GM04503 (cell line): Measurements from ENCODE around the gene GRK5.

Experiments
- DNase-seq: peaks from one replicate; pipeline ENCODE4 v3.0.0-alpha.2; 2012; ENCODE audit warnings: low read depth

GRK5 gene

DNA sequence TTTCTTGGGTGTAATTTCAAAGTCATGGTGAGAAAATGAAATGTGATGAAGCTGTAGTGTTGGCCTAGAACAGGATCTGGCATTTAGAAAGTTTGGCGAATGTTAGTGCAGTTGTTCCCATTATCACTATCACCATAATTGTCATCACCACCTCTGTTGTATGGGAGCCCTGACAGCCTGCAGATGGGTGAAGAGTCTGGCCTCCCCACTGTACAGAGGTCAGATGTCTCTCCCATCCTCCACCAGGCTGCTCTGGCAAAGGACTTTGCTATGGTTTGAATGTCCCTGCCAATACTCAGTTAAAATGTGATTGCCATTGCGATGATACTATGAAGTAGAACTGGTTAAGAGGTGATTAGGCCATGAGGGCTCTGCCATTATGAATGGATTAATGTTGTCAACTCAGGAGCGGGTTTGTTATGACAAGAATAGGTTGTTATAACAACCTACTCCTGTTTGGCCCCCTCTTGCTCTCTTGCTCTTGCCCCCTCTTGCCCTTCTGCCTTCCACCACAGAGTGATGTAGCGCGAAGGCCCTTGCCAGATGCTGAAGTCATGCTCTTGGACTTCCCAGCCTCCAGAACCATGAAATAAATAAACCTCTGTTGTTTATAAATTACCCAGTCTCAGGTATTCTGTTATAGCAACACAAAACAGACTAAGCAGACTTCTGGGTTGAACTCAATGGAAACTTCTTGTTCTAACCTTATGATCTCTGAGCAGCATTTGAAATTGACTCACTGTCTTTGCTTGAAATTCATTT lies 90.0 kb downstream of the GRK5 start:
- DNase-seq = no peak

DNA sequence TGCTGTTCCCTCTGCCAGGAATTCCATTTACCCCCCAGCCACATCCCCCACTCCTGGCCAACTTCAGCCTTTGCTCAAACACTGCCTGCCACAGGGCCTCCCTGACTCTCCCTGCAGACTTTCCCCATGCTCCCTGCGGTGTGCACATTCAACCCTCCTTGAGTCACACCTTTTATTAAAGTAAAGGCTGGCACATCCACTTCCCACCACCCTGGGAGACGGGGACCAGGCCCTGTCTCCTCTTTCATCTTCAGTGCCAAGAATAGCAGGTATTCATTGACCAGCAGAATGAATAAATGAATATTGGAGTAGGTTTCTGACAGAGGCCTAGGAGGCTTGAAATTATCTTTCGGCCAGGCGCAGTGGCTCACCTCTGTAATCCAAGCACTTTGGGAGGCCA lies 91.4 kb downstream of the GRK5 start:
- no peak for DNase-seq

DNA sequence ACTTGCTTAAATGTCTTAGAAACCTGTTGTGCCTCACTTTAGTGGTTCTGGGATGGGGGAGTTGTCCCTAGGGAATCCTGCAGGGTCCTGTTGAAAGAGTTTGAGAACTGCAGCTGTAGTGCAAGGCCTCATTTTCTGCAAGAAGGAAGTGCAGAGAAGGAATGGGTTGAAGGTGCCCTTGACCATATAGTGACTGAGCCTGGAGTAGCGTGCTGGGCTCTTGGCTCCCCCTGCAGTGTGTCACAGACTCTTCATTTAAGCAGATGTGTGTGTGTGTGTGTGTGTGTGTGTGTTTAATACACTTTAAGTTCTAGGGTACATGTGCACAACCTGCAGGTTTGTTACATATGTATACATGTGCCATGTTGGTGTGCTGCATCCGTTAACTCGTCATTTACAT lies 92.2 kb downstream of the GRK5 start:
- no peak for DNase-seq

DNA sequence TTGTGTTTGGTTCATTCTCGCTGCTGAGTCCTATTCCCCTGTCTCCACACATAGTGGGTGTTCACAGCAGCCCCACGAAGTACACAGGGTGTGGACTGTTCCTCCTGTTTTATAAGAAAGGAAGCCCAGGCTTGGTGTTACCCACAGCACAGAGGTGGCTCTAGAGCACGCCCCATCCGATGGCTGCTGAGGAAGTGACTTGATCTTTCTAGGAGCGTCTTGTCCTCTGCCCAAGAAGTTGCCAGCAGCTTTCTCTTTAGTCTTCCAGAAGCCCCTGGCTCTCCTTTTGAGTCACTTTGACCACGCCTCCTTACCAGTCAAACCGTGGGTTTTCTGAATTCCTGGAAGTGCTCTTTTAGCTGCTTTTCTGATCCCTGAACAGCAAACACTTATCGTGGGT lies 94.0 kb downstream of the GRK5 start:
- DNase-seq = no peak

DNA sequence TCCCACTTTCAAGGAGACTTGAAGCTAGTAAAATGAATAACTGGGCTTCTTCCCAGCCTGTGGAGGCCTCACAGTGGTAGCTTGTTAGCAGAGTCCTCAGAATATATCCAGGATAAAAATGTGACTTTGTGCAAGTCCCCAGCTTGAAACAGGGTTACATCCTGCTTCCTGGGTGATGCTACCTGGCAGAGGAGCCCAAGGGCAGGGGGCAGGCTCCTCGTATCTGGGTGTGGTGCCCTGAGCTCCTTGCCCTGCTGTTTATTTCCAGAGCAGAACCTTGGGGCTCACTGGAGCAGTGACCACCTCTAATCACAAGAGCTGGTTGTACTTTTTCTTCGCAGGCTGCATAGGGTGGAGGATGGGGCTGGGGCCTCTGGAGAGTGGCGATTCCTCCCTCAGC lies 94.8 kb downstream of the GRK5 start:
- no peak for DNase-seq

DNA sequence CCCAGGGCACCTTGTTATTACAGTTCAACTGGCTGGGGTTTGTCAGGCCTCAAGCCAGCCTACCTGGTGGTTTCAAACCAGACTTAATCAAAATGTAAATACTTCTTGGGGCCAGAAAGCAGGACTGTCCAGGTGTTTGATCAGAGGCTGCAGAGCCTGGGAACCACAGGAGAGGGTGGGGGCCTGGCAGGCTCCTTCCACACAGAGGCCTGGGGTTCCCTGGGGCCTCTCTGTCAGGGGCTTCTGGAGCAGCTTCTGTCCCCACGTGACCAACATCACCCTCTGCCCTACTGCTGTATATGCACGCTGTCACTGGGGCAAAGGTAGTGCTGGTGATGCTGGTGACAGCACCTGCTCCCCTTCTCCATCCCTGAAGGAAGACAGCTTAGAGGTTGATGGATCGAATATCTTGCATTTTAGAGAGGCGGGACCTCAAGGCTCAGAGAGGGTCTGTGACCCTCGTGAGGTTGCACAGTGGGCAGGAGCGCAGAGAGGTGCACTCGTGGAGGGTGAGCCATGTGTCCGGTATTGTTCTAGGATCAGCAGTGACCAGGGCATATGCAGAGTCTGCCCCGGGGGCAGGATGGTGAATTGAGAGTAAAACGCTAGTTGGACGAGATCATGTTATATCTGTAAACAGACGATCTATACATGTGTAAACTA lies 95.4 kb downstream of the GRK5 start:
- DNase-seq = no peak

DNA sequence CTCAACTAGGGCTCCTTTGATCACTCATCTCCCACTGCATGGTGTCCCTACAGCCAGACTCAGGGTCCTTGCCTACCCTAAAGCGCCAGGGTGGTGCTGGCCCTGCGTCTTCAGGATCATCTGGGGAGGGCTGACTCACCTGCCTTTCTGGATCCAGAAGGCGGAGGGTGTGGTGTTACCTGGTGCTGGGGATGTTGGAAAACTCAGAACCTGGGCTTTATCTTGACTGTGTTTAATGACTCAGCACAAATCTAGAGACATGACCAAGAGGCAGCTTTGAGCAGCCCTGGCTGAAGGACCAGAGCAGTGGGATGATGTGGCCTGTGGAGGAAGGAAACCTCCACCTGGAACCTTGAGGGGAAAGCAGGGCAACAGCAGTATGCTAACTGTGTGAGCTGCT lies 96.5 kb downstream of the GRK5 start:
- DNase-seq = no peak

DNA sequence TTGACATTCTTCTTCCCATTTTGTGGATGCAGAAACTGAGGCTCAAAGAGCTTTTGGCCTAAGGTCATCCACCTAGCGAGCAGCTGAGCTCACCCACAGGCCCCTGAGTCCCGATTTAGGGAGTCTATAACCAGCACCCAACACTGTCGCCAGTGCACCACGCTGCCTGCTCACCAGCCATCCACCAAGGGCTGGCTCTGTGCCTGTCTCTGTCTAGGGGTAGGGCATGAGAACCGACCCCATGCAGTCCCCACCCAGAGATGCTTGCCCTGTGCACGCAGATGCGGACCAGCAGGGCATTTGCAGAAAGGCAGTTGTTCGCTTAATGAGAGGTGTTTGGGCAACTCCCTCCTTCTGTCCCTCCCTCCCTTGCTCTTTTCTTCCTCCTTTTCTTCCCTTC lies 97.2 kb downstream of the GRK5 start:
- DNase-seq = no peak

DNA sequence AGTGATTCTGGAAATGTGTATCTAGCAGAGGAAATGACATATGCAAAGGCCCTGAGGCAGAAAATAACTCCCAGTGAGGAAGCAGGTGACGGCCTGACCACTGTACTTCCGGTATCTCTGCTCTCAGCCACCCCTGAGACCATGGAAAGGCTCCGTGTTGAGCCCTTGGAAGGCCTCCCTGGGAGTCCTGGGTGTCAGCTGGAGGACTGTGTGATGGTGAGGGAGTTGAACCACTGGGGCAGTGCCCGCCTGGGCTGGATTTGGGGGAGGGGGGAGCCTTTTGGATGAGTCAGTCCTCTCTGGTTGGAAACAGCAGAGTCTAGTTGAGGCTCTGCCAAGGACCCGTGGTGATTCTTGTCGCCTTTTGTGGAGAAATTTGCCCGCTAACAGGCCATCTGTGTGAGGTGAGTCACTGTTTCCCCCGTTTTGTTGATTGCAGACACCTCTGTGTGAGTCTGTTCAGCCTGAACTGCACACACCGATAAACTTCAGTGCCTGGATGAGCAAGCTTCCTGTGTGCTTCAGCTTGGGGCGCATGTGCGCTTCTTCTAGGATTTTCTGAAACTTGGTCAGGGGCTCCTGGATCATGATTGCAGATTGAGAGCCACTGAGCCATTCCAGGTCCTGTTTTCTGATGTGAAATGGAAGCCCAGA lies 98.6 kb downstream of the GRK5 start:
- DNase-seq = peak; percentile 97

DNA sequence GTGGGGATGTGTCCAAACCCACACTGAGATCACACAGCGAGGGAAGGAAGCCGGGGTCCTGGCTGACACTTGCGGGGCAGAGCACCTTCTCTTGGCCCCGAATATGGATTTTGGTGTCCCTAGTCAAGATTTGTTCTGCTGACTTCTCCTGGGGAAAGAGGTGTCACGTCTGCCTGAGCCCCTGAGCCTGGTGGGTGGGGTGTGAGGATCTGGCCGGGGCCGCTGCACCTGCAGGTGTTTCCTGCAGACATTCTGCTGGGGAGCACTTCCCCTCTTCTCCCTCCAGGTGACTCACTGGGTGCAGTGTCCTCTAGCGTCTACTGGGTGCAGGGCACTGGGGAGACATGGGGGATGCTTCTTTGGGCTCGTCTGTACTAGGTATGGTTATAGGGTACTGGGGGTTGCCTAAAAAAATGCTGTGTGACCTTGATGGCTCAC lies 99.2 kb downstream of the GRK5 start:
- DNase-seq = no peak

DNA sequence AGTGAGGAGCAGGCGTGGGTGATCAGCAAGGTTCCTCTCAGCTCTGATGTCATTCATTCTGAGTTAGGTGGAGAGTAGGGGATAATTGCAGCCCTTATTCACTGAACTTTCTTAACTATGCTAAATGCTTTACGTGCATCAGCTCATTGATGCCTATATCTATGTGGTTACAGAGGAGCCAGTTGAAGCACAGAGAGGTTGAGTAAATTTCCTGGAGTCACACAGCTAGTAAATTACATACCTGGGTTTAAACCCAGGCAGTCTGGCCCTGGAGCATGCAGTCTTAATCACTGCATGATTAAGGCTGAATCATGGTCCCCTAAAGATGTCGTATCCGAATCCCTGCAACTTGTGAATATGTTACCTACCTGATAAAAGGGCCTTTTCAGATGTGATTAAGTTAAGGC lies 99.6 kb downstream of the GRK5 start:
- DNase-seq = no peak

DNA sequence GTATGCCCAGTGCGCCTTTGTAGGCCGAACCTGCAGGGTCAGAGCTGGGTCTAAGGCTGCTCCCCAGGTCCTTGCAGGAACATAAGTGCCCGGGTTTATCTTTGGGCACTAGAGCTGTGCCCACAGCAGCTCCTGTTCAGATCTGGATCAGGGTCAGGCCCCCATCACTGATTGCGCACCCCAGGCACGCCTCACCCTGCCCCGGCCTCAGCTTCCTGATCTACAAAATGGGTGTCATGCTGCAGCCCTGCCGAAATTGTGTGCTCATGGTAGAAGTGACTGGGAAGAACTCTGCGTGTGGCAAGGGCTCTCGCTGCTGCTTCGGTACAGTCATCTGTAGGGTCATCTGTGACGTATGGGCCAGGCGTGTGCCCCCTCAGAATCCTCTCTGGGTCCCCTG lies 100.7 kb downstream of the GRK5 start:
- no peak for DNase-seq

DNA sequence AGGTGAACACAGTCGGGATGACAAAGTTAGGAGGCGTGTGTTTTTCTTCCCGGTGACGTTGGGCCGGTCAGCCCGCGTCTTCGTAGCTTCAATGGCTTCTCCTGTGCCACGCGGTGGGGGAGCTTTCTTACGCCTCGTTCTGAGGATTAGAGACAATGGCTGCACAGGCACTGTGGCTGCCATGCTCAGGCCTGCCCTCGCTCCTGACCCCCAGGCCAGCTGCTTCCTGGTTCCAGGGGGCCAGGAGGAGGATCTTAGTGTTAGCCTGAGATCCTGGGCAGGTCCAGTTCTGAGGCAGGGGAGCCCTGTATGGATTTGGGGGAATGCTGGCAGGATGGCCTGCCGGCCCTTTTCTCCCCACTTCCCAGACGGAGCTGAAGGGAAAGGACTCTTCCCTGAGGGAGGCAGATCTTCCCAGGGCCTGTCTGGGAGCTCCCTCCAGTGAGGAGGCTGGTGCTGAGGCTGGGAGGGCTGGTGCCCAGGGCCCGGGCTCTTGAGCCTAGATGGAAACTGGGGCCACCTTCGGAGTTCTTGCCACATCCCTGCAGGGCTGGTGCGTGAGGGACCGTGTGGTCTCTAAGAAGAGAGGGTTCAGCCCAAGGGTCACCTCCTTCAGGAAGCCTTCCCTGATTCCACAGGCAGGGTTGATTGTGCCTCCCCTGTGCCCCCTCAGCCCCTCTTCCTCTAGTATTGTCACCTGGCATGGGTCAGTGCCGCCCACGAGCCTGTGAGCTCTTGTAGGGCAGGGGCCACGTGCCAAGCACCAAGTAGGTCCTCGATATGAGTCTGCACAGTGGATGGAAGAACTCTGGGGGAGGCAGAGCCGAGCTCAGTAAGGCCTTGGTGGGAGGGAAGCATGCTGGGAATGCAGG lies 101.4 kb downstream of the GRK5 start:
- no peak for DNase-seq

DNA sequence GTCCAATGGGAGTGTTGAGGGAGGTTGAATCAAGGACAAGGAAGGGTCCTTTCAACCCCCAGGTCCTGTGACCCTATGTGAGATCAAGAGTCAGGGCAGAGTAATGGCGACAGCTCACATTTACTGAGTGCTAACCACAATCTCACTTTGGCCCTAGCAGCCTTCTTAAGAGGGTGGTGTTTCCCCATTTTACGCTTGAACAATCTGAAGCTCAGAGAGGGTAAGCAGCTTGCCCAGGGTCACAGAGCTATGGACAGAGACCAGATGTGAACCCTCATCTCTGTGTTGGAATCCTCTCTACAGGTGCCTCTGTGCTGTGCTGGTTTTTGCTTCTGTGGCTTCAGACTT lies 102.0 kb downstream of the GRK5 start:
- no peak for DNase-seq

DNA sequence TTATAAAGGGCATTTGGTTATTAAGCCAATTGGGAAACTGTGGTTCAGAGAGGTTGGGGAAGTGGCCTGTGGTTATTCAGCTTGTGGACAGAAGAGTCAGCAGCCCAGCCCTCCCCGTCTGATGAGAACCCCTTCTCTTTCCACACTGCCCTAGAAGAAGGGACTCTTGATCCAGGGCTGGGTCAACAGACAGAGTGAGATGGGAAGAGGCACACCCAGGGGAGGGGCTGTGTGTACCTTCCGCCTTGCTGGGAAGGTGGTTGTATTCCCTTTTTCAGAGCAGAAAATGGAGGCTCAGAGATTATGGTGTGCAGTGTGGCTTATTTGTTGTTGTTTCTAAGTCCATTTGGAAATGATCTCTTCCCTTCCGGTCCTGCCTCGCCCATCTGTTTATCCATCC lies 103.4 kb downstream of the GRK5 start:
- DNase-seq = no peak

DNA sequence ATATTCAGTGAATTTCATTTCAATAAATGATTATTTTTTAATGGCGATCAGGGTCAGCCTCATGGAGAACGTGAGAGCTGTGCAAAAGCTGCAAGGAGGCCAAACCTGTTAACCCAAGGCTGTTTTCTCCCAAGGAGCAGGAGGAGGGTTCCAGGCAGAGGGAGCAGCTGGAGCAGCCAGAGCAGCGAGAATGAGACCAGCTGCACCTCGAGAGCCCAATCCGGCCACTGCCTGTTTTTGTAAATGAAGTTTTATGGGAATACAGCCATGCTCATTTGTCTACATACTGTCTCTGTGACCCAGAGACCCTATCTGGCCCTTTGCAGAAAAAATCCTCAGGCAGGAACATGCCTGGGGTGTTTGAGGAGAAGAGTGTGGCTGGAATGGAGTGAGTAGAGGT lies 104.9 kb downstream of the GRK5 start:
- no peak for DNase-seq

DNA sequence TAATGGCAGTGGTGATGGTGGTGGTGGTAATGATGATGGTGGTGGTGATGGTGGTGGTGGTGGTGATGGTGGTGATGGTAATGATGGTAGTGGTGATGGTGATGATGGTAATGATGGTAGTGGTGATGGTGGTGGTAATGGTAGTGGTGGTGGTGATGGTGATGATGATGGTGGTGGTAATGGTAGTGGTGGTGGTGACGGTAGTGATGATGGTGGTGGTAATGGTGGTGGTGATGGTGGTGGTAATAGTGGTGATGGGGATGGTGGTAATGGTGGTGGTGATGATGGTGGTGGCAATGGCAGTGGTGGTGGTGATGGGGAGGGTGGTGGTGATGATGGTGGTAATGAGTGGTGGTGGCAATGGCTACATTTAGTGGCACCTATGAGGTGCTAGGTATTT lies 105.7 kb downstream of the GRK5 start:
- DNase-seq = no peak

DNA sequence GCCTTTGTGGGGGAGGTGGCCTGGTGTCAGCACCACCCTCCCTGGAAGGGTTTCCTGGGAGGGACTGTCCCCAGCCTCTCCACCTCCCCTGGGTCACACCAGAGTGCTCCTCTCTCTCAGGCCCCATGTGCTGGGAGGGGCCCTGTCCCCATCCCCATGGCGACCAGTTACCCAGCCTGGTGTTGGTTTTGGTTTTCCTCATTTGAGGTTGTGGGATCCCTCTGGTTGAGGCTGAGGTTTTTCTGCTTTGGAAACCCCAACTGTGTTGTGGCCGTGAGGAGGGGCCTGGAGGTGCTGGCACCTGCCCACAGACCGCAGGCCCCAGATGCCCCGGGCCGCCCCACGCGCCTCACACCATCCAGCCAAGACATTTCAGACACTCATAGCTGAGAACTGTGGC lies 106.3 kb downstream of the GRK5 start:
- no peak for DNase-seq

DNA sequence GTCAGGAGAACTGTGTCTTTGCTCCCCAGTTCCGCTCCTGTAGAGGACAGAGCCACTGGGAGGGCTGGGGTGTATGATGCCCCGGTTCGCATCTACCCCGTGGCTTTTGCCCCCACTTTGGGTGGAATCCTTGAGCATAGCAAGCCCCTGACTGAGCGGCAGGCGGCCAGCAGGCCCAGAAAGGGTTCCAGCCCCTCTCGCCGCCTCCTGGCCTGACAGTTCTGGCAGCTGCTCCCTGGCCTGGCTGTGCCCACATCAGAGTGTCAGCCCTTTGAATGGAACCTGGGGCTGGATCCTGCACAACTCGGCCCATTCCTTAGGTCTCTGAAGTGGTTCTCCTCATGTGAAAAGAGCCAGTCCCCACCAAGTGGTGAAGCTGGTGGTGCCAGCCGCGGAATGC lies 106.7 kb downstream of the GRK5 start:
- DNase-seq = no peak

DNA sequence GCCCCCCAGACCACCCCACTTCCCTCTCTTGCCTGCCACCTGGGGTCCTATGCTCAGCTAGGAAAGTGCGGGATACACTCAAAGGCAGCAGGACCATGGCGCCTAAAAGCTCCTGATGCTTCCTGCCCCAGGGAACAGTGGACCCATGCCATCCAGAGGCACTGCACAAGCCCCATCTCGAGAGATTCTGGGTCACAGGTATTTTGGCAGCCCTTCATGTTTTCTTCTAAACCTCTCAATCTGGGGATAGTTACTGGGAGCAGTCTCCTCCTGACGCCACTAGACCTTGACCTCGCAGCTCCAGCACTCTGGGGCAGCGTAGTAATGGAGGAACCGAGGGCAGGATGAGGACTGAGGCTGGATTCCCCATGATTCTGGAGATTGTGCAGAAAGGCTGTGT lies 107.1 kb downstream of the GRK5 start:
- DNase-seq = no peak

DNA sequence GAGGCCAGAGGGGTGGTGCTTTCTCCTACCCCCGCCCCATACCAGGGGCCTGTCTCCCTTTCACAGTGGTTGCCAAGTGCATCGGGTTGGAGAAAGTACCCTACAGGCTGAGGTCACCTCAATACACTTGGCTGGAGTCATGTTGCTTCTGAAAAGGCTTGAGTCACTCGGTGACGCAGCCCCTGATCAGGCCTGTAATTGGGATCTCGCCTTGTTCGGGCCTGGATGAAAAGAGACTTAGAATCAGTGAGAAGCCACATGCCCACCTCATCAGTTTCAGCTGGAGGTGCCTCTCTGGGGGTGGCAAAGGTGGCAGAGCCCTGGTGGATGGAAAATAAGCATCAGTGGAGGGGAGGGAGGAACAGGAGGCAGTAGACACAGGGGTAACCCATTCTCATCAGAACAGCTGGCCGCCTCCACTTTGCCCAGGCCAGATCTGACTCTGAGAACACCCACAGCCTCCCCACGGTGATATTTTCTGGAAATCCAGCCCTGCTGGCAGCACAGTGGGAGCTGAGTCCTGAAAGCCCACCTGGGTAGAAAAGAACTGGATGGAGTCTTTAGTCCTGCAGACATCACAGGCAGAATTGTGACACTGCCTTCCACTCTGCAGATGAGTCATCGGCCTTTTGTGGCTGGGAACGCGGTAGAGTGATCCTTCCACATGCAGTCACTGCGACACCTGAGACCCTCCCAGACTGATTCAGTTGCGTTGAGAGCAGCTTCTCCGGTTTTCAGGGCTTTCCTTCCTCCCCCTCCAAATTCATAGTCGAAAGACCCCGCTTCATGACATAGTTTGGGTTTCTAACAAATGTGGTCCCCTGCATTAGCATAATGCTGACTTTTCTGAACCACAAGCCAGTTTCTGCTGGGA lies 108.0 kb downstream of the GRK5 start:
- peak; percentile 65 for DNase-seq

DNA sequence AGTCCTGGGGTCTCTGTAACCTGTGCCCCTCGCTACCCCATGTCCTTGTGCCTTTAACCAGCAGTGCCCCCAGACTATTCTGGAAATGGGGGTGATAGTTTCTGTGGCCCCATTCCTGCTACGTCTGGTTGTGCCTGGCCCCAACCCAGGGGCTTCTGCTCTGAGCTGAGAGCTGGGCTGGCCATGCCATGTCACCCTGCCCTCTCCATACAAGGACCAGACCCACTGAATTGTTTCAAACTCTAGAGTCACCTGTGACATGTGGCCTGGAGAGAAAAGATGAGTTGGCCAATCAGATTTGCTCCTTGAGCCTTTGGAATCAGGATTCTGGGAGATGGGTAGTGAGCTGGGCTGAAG lies 108.6 kb downstream of the GRK5 start:
- DNase-seq = no peak
